Esophagus muscularis mucosa (tissue), 4 donors: ENCODE data around the gene GSTM2. TPM values are rescaled to one million over a fixed set of nuclear protein-coding genes. Genes with fewer than 3 reads are reported as not detected.
"Not testable (repeated sequence)": the region's sequence is repeated elsewhere in the genome, so short reads cannot be mapped to it uniquely, and the experiment has no call there.

ENCODE experiments used
- DNase-seq: peaks from one replicate; pipeline ENCODE4 v3.0.0-alpha.2; 2017; ENCODE audit errors: extremely low spot score
- H3K27ac ChIP-seq, 4 donors: fragments of 200-600 bp; sonication (generic); replicated peaks in 1 of 4; 1 replicate in 3 of 4; 2 replicates in 1 of 4; pipeline ENCODE4 v1.5.1; 2016 to 2019; ENCODE audit warnings: mild to moderate bottlenecking in 1 of 4
- H3K27me3 ChIP-seq, 4 donors: fragments of 200-600 bp; sonication (generic); one replicate each; pipeline versions ENCODE4 v1.5.1 to v1.6.0; 2016 to 2019
- H3K36me3 ChIP-seq, 4 donors: fragments of 200-600 bp; sonication (generic); one replicate each; pipeline ENCODE4 v1.5.1; 2016 to 2019
- H3K4me1 ChIP-seq, 4 donors: fragments of 200-600 bp; sonication (generic); one replicate each; pipeline ENCODE4 v1.5.1; 2016 to 2019
- H3K4me3 ChIP-seq, 4 donors: fragments of 200-600 bp; sonication (generic); 1 replicate in 2 of 4; 2 replicates in 2 of 4; pipeline ENCODE4 v1.5.1; 2016 to 2019; ENCODE audit warnings: mild to moderate bottlenecking in 4 of 4, moderate library complexity in 1 of 4
- H3K9me3 ChIP-seq, 4 donors: fragments of 200-600 bp; sonication (generic); 1 replicate in 3 of 4; 2 replicates in 1 of 4; pipeline ENCODE4 v1.5.1; 2016 to 2019
- EP300 ChIP-seq: sonication (generic); formaldehyde crosslinking; IDR thresholded peaks from one replicate; pipeline ENCODE4 v1.6.1; 2017; ENCODE audit warnings: antibody characterized with exemption
- POLR2A ChIP-seq: fragments of 450-650 bp; IDR thresholded peaks from one replicate; pipeline ENCODE4 v1.6.1; 2017; ENCODE audit warnings: antibody characterized with exemption, moderate library complexity, mild to moderate bottlenecking, low read depth
- POLR2AphosphoS5 ChIP-seq, 2 donors: sonication (generic); formaldehyde crosslinking; IDR thresholded peaks; one replicate each; pipeline ENCODE4 v1.6.1; 2017; ENCODE audit warnings: antibody characterized with exemption in 2 of 2
- WGBS: methylation state at CpG from one replicate; pipeline ENCODE4 v1.1.5; 2018; 5-methylcytosine and 5-hydroxymethylcytosine counted together
- intact Hi-C: fragments of 100-400 bp; cut with DNase I; formaldehyde crosslinking; loops from one replicate; pipeline ENCODE4 v1.15.1; 2023
- total RNA-seq, 4 donors: library from RNA; depleted of rRNA; stranded (reverse); fragments of >200 nt; gene quantifications; one replicate each; pipeline versions ENCODE4 v1.1.0 to v1.2.1, GENCODE V29; 2016
- TF ChIP-seq, protein P1 (sequence below), 3 experiments: fragments of 200-600 bp in 2 of 3; fragments of 450-650 bp in 1 of 3; sonication (generic) in 2 of 3; IDR thresholded peaks; one replicate each; pipeline ENCODE4 v1.5.1; 2017 to 2019; ENCODE audit warnings: antibody characterized with exemption in 3 of 3, mild to moderate bottlenecking in 2 of 3, moderate library complexity in 1 of 3

Gene GSTM2
- total RNA-seq, 4 donors from 2014 or later = 19.9 to 59.0 (median 39.3) TPM

DNA sequence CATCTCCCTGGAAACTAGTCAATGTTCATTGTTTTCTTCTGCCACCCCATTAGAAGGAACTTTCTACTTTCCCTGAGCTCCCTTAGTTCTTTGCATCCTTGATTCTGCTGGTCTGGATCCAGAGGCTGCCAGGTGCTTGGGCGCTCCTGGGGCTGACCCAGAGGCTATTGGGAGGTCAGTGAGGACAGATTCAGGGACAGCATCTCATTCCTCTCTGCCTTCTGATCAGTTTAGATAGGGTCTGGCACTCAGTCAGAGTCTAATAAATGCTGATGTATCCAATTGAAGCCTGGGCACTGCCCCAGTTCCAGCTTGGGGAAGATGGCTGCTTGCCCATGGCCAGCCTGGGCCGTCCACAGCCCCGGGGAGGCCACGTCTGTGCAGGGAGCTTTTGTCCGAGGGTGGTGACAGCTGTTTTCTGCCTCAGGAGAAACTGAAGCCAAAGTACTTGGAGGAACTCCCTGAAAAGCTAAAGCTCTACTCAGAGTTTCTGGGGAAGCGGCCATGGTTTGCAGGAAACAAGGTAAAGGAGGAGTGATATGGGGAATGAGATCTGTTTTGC is 22.1 kb downstream of the GSTM2 start:
- no peaks in the 10 kb centered on the region for H3K36me3 ChIP-seq
- no peak overlapping the region for H3K27ac ChIP-seq
- TF ChIP-seq EP300 = no peak
- TF ChIP-seq, protein P1, sequence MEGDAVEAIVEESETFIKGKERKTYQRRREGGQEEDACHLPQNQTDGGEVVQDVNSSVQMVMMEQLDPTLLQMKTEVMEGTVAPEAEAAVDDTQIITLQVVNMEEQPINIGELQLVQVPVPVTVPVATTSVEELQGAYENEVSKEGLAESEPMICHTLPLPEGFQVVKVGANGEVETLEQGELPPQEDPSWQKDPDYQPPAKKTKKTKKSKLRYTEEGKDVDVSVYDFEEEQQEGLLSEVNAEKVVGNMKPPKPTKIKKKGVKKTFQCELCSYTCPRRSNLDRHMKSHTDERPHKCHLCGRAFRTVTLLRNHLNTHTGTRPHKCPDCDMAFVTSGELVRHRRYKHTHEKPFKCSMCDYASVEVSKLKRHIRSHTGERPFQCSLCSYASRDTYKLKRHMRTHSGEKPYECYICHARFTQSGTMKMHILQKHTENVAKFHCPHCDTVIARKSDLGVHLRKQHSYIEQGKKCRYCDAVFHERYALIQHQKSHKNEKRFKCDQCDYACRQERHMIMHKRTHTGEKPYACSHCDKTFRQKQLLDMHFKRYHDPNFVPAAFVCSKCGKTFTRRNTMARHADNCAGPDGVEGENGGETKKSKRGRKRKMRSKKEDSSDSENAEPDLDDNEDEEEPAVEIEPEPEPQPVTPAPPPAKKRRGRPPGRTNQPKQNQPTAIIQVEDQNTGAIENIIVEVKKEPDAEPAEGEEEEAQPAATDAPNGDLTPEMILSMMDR (IDR thresholded peaks at IDR 0.05) = no peak
- intact Hi-C loops = loop anchor here (5.0 kb wide), 1 partner anchor 48 kb away; no protein-coding TSS in a partner anchor
- no CpG with 5 or more reads among the region's 6 CpGs for WGBS
- H3K9me3 ChIP-seq = no peaks in the 10 kb centered on the region
- no peaks in the 10 kb centered on the region for H3K27me3 ChIP-seq
- no peak overlapping the region for H3K4me3 ChIP-seq
- no peak for DNase-seq
- H3K4me1 ChIP-seq = no peaks in the 10 kb centered on the region

DNA sequence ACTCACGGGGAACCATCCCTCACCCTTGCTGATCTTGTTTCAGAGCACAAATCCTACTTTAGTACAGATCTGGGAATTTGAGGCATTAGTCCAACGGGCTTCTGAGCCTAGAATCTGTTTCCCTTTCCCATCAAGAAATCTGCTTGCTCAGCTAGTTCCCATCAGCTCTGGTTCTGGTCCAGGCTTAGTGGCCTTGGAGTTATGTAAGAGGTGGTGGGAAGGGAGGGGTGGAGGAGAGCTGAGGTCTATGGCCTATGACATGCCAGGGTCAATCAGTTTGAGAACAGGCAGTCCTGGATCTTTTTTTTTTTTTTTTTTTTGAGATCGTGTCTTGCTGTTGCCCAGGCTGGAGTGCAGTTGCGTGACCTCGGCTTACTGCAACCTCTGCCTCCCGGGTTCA is 23.9 kb downstream of the GSTM2 start:
- Histone ChIP-seq H3K4me3 (no peak overlapping the region), H3K27ac (no peak overlapping the region), H3K9me3 (no peaks in the 10 kb centered on the region), H3K27me3 (no peaks in the 10 kb centered on the region), H3K4me1 (no peaks in the 10 kb centered on the region), H3K36me3 (no peaks in the 10 kb centered on the region)
- no peak for TF ChIP-seq POLR2A
- TF ChIP-seq, protein P1 (IDR thresholded peaks at IDR 0.05) = no peak
- TF ChIP-seq POLR2AphosphoS5 (IDR thresholded peaks at IDR 0.05) = no peak
- no peak for TF ChIP-seq EP300
- intact Hi-C loops = no loop called here
- no peak for DNase-seq
- no CpG with 5 or more reads among the region's 6 CpGs for WGBS

DNA sequence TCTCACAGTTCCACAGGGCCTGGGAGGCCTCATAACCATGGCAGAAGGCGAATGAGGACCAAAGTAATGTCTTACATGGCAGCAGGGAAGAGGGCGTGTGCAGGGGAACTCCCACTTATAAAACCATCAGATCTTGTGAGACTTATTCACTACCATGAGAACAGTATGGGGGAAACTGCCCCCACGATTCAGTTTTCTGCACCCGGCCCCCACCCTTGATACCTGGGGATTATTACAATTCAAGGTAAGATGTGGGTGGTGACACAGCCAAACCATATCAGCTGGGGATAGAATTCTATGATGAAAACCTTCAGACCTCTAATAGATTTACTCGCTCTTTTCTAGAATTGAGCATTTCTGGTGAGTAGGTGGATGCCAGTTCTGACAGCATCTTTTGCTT is 26.5 kb downstream of the GSTM2 start:
- intact Hi-C loops, H3K27me3 ChIP-seq, H3K4me3 ChIP-seq, H3K36me3 ChIP-seq, DNase-seq, H3K4me1 ChIP-seq, H3K9me3 ChIP-seq, H3K27ac ChIP-seq: not testable (repeated sequence)
- WGBS = no CpG with 5 or more reads among the region's 5 CpGs

DNA sequence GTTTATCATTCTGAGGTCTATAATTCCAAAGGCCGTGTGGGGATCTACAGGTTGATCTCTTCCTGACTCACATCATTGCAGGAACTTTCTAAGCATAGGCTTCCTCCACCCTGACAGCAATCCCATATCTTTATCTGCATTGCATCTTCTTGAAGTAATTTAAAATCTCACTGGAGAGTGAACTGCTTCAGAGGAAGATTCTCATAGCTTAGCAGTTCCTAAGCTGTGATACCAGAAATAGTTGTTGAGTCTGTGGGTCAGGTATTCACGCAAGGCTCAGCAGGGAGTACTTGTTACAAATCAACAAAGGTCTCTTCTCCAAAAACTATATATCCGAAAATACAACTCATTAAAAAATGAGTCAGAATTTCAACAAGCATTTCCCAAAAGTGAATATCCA is 27.3 kb downstream of the GSTM2 start:
- H3K36me3 ChIP-seq, H3K4me3 ChIP-seq, H3K9me3 ChIP-seq, H3K27ac ChIP-seq, H3K4me1 ChIP-seq, H3K27me3 ChIP-seq, intact Hi-C loops, DNase-seq: not testable (repeated sequence)
- no CpG with 5 or more reads among the region's 3 CpGs for WGBS

DNA sequence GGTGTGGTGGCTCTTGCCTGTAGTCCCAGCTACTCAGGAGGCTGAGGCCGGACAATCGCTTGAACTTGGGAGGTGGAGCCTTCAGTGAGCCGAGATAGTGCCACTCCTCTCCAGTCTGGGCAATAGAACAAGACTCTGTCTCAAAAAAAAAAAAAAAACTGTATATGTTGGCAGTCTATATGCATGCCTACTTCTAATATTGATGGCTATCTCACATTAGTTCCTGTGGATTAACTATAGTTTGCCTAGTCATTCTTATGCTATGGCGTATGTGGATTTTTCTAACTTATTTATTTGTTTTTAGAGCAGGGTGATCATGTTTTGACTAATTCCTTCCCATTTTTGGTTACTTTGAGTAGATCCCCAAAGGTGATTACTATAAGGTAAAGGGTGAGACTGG is 29.2 kb downstream of the GSTM2 start:
- no peaks in the 10 kb centered on the region for H3K9me3 ChIP-seq
- no peak overlapping the region for H3K27ac ChIP-seq
- intact Hi-C loops = no loop called here
- H3K36me3 ChIP-seq = no peaks in the 10 kb centered on the region
- no peaks in the 10 kb centered on the region for H3K4me1 ChIP-seq
- no peak overlapping the region for H3K4me3 ChIP-seq
- no CpG with 5 or more reads among the region's 4 CpGs for WGBS
- no peak for DNase-seq
- TF ChIP-seq POLR2AphosphoS5 (IDR thresholded peaks at IDR 0.05) (no peak), POLR2A (no peak), EP300 (no peak)
- TF ChIP-seq, protein P1 (IDR thresholded peaks at IDR 0.05) = no peak
- H3K27me3 ChIP-seq = no peaks in the 10 kb centered on the region

DNA sequence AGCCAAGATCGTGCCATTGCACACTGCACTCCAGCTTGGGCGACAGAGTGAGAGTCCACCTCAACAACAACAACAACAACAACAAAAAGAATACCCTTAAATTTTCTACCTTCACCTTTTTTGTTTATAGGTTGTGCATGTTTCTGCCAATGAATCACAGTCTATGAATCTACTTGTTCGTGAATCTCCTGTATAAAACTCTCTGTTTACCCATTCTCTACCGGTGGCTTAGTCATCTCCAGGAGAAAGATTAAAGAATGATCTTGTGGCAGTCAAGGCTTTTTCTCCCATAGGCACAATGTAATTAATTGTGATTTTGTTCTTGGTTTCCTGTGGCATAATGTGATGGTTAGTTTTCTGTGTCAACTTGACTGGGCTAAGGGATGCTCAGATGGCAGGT is 30.0 kb downstream of the GSTM2 start:
- WGBS = no CpG with 5 or more reads among the region's 4 CpGs
- H3K36me3 ChIP-seq, DNase-seq, H3K4me3 ChIP-seq, H3K27me3 ChIP-seq, H3K27ac ChIP-seq, intact Hi-C loops, H3K9me3 ChIP-seq, H3K4me1 ChIP-seq: not testable (repeated sequence)

DNA sequence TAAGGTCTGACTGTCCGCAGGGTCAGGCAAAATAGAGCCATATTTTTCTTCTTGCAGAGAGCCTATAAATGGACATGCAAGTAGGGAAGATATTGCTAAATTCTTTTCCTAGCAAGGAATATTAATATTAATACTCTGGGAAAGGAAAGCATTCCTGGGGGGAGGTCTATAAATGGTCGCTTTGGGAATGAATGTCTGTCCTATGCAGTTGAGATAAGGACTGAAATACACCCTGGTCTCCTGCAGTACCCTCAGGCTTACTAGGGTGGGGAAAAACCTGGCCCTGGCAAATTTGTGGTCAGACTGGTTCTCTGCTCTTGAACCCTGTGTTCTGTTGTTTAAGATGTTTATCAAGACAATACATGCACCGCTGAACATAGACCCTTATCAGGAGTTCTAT is 35.1 kb downstream of the GSTM2 start:
- 100% methylated on average over 3 of the region's 3 CpGs for WGBS
- H3K27ac ChIP-seq, H3K4me1 ChIP-seq, DNase-seq, H3K4me3 ChIP-seq, H3K27me3 ChIP-seq, H3K9me3 ChIP-seq, intact Hi-C loops, H3K36me3 ChIP-seq: not testable (repeated sequence)
